NCI-H2081 treated with DMSO at 0.1 percent for 48 hours (cell line): ENCODE data around the gene TNIK.

Source experiments
- DNase-seq: peaks from one replicate; lab custom pipeline; 2025; lab: John Stamatoyannopoulos, UW

The TNIK gene

GRCh38 chr3:171340434-171340833 lies 119.8 kb downstream of the TNIK start:
- no peak for DNase-seq

GRCh38 chr3:171339598-171339997 lies 120.6 kb downstream of the TNIK start:
- DNase-seq = peak; percentile 33

GRCh38 chr3:171336406-171336805 lies 123.8 kb downstream of the TNIK start:
- DNase-seq = no peak

GRCh38 chr3:171335559-171335958 lies 124.6 kb downstream of the TNIK start:
- no peak for DNase-seq

GRCh38 chr3:171334465-171334811 lies 125.8 kb downstream of the TNIK start:
- no peak for DNase-seq

- DNase-seq = no peak
Observed at GRCh38 chr3:171333784-171334464, 126.3 kb downstream of the TNIK start.

GRCh38 chr3:171330938-171331337 lies 129.3 kb downstream of the TNIK start:
- no peak for DNase-seq

GRCh38 chr3:171329746-171330145 lies 130.5 kb downstream of the TNIK start:
- DNase-seq = no peak

GRCh38 chr3:171328419-171329082 lies 131.7 kb downstream of the TNIK start:
- DNase-seq = no peak

- DNase-seq = no peak
Observed at GRCh38 chr3:171327441-171328174, 132.6 kb downstream of the TNIK start.

- DNase-seq = no peak
Observed at GRCh38 chr3:171326717-171327440, 133.3 kb downstream of the TNIK start.

GRCh38 chr3:171323938-171324536 lies 136.2 kb downstream of the TNIK start:
- DNase-seq = no peak

- no peak for DNase-seq
Observed at GRCh38 chr3:171321559-171322360, 138.4 kb downstream of the TNIK start.

- DNase-seq = no peak
Observed at GRCh38 chr3:171320750-171321558, 139.3 kb downstream of the TNIK start.

GRCh38 chr3:171317171-171317570 lies 143.0 kb downstream of the TNIK start:
- no peak for DNase-seq

GRCh38 chr3:171315919-171316318 lies 144.3 kb downstream of the TNIK start:
- no peak for DNase-seq

GRCh38 chr3:171315101-171315500 lies 145.1 kb downstream of the TNIK start:
- no peak for DNase-seq

GRCh38 chr3:171314341-171314740 lies 145.9 kb downstream of the TNIK start:
- no peak for DNase-seq

- no peak for DNase-seq
Observed at GRCh38 chr3:171313702-171314101, 146.5 kb downstream of the TNIK start.

GRCh38 chr3:171312741-171313140 lies 147.5 kb downstream of the TNIK start:
- no peak for DNase-seq
